ENCODE data around the gene FLVCR1. TPM values are rescaled to one million over a fixed set of nuclear protein-coding genes. Genes with fewer than 3 reads are reported as not detected.
"Not testable (repeated sequence)": the region's sequence is repeated elsewhere in the genome, so short reads cannot be mapped to it uniquely, and the experiment has no call there.

Gene FLVCR1
- total and polyA plus RNA-seq, 12 donors = 1.2 to 4.9 (median 2.2) TPM

- no peak for ATAC-seq
- Histone ChIP-seq H3K4me1 (no peaks in the 10 kb centered on the region), H3K36me3 (peaks cover 0 to 55% (median 13%) of the 10 kb centered on the region in 9 donors), H3K27me3 (no peaks in the 10 kb centered on the region), H3K4me3 (no peak overlapping the region), H3K27ac (no peak overlapping the region), H3K9me3 (peaks cover 0 to 38% (median 23%) of the 10 kb centered on the region in 11 donors)
- DNase-seq = no peak
- TF ChIP-seq CTCF (IDR thresholded peaks at IDR 0.05) = no peak
- WGBS, 2 donors = 100% methylated on average over 1 of the region's 1 CpG
- intact Hi-C loops (cut with DNase I) = no loop called here
Observed at GRCh38 chr1:212899845-212900244, 41.8 kb downstream of the FLVCR1 start.

- no peak for TF ChIP-seq CTCF (IDR thresholded peaks at IDR 0.05)
- intact Hi-C loops (cut with DNase I) = no loop called here
- DNase-seq = no peak
- Histone ChIP-seq H3K9me3 (peaks cover 0 to 41% (median 23%) of the 10 kb centered on the region in 11 donors), H3K4me3 (no peak overlapping the region), H3K36me3 (peaks cover 0 to 41% (median 13%) of the 10 kb centered on the region in 9 donors), H3K27ac (no peak overlapping the region), H3K4me1 (no peaks in the 10 kb centered on the region), H3K27me3 (no peaks in the 10 kb centered on the region)
- ATAC-seq = no peak
- 73 to 99% methylated on average over 2 of the region's 2 CpGs for WGBS, 2 donors
Observed at GRCh38 chr1:212901290-212901689, 43.2 kb downstream of the FLVCR1 start.

- DNase-seq = no peak
- peaks cover 0 to 41% (median 23%) of the 10 kb centered on the region in 11 donors for H3K9me3 ChIP-seq
- H3K4me1 ChIP-seq = no peaks in the 10 kb centered on the region
- no peak overlapping the region for H3K27ac ChIP-seq
- H3K4me3 ChIP-seq = no peak overlapping the region
- WGBS, 2 donors = 80 to 95% methylated on average over 3 of the region's 3 CpGs
- no peak for TF ChIP-seq CTCF (IDR thresholded peaks at IDR 0.05)
- H3K36me3 ChIP-seq = peaks cover 0 to 34% (median 13%) of the 10 kb centered on the region in 9 donors
- H3K27me3 ChIP-seq = no peaks in the 10 kb centered on the region
- ATAC-seq = no peak
- intact Hi-C loops (cut with DNase I) = no loop called here
Observed at GRCh38 chr1:212902054-212902453, 44.0 kb downstream of the FLVCR1 start.

GRCh38 chr1:212903664-212904063, 45.6 kb downstream of the FLVCR1 start:
- intact Hi-C loops (cut with DNase I) = no loop called here
- WGBS, 2 donors = 87 to 89% methylated on average over 1 of the region's 1 CpG

GRCh38 chr1:212908071-212908470, 50.0 kb downstream of the FLVCR1 start:
- H3K4me1 ChIP-seq; H3K27ac ChIP-seq; intact Hi-C loops (cut with DNase I); H3K9me3 ChIP-seq; H3K4me3 ChIP-seq; H3K27me3 ChIP-seq; H3K36me3 ChIP-seq; ATAC-seq; DNase-seq: not testable (repeated sequence)
- WGBS, 2 donors = 57 to 67% methylated on average over 12 of the region's 12 CpGs

More at GRCh38 chr1:212903664-212904063, 45.6 kb downstream of the FLVCR1 start:
- peaks cover 0 to 18% (median 6%) of the 10 kb centered on the region in 9 donors for H3K36me3 ChIP-seq
- peaks cover 0 to 41% (median 23%) of the 10 kb centered on the region in 11 donors for H3K9me3 ChIP-seq
- H3K27ac ChIP-seq = no peak overlapping the region
- no peak overlapping the region for H3K4me3 ChIP-seq
- ATAC-seq (no peak), DNase-seq (no peak)
- H3K27me3 ChIP-seq = peaks cover 0 to 7% (median 0%) of the 10 kb centered on the region in 7 donors
- H3K4me1 ChIP-seq = no peaks in the 10 kb centered on the region
- no peak for TF ChIP-seq CTCF (IDR thresholded peaks at IDR 0.05)
